ENCODE results near the gene USP53. TPM values are rescaled to one million over a fixed set of nuclear protein-coding genes. Genes with fewer than 3 reads are reported as not detected.
"Not testable (repeated sequence)": the region's sequence is repeated elsewhere in the genome, so short reads cannot be mapped to it uniquely, and the experiment has no call there.

The USP53 gene
- 11.6 TPM for polyA plus RNA-seq (2013, experiment 1 of 4)
- 13.0 TPM for polyA plus RNA-seq (2013, experiment 2 of 4)
- polyA plus RNA-seq (2013, experiment 3 of 4), result 10.5 TPM
- 10.5 TPM for polyA plus RNA-seq (2013, experiment 4 of 4)

- H3K27ac ChIP-seq (ENCODE audit: insufficient read depth, low read depth, low read length, poor library complexity, severe bottlenecking), result peak within 1 kb of the TSS; percentile 93
- H3K4me3 ChIP-seq (ENCODE audit: insufficient read depth, low read depth, low read length), result peak within 1 kb of the TSS; percentile 76
- peaks cover 3% of the 10 kb centered on the region for H3K27me3 ChIP-seq (ENCODE audit: control insufficient read depth, insufficient read depth, low read length, poor library complexity, severe bottlenecking)
- H3K9me3 ChIP-seq (ENCODE audit: control insufficient read depth, low read length), result no peaks in the 10 kb centered on the region
- H3K4me1 ChIP-seq (ENCODE audit: control insufficient read depth, insufficient read depth, low read length), result no peaks in the 10 kb centered on the region
- H3K36me3 ChIP-seq (ENCODE audit: control insufficient read depth, insufficient read depth, low read length), result no peaks in the 10 kb centered on the region
- WGBS, 2 experiments, result 0% methylated on average over 55 of the region's 55 CpGs
These were observed at the start of gene USP53 for GRCh38 chr4:119212234-119212963. Gene USP53 (plus strand): TSS chr4:119212713. CDS start chr4:119239760, 27,047 bp downstream.

- H3K4me1 ChIP-seq (ENCODE audit: control insufficient read depth, insufficient read depth, low read length), result no peaks in the 10 kb centered on the region
- H3K36me3 ChIP-seq (ENCODE audit: control insufficient read depth, insufficient read depth, low read length), result no peaks in the 10 kb centered on the region
- WGBS, 2 experiments, result 86 to 91% methylated on average over 1 of the region's 3 CpGs
- H3K9me3 ChIP-seq (ENCODE audit: control insufficient read depth, low read length), result no peaks in the 10 kb centered on the region
- H3K27me3 ChIP-seq (ENCODE audit: control insufficient read depth, insufficient read depth, low read length, poor library complexity, severe bottlenecking), result no peaks in the 10 kb centered on the region
- H3K27ac ChIP-seq (ENCODE audit: insufficient read depth, low read depth, low read length, poor library complexity, severe bottlenecking), result no peak overlapping the region
- no peak overlapping the region for H3K4me3 ChIP-seq (ENCODE audit: insufficient read depth, low read depth, low read length)
These were observed 46.7 kb upstream of the USP53 start for GRCh38 chr4:119165767-119166166.

GRCh38 chr4:119170195-119170594 is 42.3 kb upstream of the USP53 start:
- Histone ChIP-seq H3K9me3 (ENCODE audit: control insufficient read depth, low read length) (no peaks in the 10 kb centered on the region), H3K36me3 (ENCODE audit: control insufficient read depth, insufficient read depth, low read length) (no peaks in the 10 kb centered on the region), H3K27ac (ENCODE audit: insufficient read depth, low read depth, low read length, poor library complexity, severe bottlenecking) (no peak overlapping the region)

GRCh38 chr4:119172223-119172622 is 40.3 kb upstream of the USP53 start:
- no peaks in the 10 kb centered on the region for H3K9me3 ChIP-seq (ENCODE audit: control insufficient read depth, low read length)

More at GRCh38 chr4:119170195-119170594, 42.3 kb upstream of the USP53 start:
- H3K27me3 ChIP-seq (ENCODE audit: control insufficient read depth, insufficient read depth, low read length, poor library complexity, severe bottlenecking), result no peaks in the 10 kb centered on the region
- H3K4me3 ChIP-seq (ENCODE audit: insufficient read depth, low read depth, low read length), result no peak overlapping the region
- H3K4me1 ChIP-seq (ENCODE audit: control insufficient read depth, insufficient read depth, low read length), result no peaks in the 10 kb centered on the region

GRCh38 chr4:119173729-119174361 is 38.7 kb upstream of the USP53 start:
- H3K9me3 ChIP-seq (ENCODE audit: control insufficient read depth, low read length); H3K27me3 ChIP-seq (ENCODE audit: control insufficient read depth, insufficient read depth, low read length, poor library complexity, severe bottlenecking); H3K27ac ChIP-seq (ENCODE audit: insufficient read depth, low read depth, low read length, poor library complexity, severe bottlenecking); H3K36me3 ChIP-seq (ENCODE audit: control insufficient read depth, insufficient read depth, low read length); H3K4me3 ChIP-seq (ENCODE audit: insufficient read depth, low read depth, low read length); H3K4me1 ChIP-seq (ENCODE audit: control insufficient read depth, insufficient read depth, low read length): not testable (repeated sequence)
- 92 to 94% methylated on average over 30 of the region's 30 CpGs for WGBS, 2 experiments

More at GRCh38 chr4:119172223-119172622, 40.3 kb upstream of the USP53 start:
- Histone ChIP-seq H3K27me3 (ENCODE audit: control insufficient read depth, insufficient read depth, low read length, poor library complexity, severe bottlenecking) (no peaks in the 10 kb centered on the region), H3K36me3 (ENCODE audit: control insufficient read depth, insufficient read depth, low read length) (no peaks in the 10 kb centered on the region), H3K27ac (ENCODE audit: insufficient read depth, low read depth, low read length, poor library complexity, severe bottlenecking) (no peak overlapping the region), H3K4me1 (ENCODE audit: control insufficient read depth, insufficient read depth, low read length) (no peaks in the 10 kb centered on the region), H3K4me3 (ENCODE audit: insufficient read depth, low read depth, low read length) (no peak overlapping the region)
- 91 to 95% methylated on average over 7 of the region's 7 CpGs for WGBS, 2 experiments

GRCh38 chr4:119179011-119179410 is 33.5 kb upstream of the USP53 start:
- no peaks in the 10 kb centered on the region for H3K27me3 ChIP-seq (ENCODE audit: control insufficient read depth, insufficient read depth, low read length, poor library complexity, severe bottlenecking)
- 91 to 95% methylated on average over 1 of the region's 1 CpG for WGBS, 2 experiments
- H3K27ac ChIP-seq (ENCODE audit: insufficient read depth, low read depth, low read length, poor library complexity, severe bottlenecking), result no peak overlapping the region
- H3K36me3 ChIP-seq (ENCODE audit: control insufficient read depth, insufficient read depth, low read length), result no peaks in the 10 kb centered on the region
- no peaks in the 10 kb centered on the region for H3K9me3 ChIP-seq (ENCODE audit: control insufficient read depth, low read length)
- H3K4me1 ChIP-seq (ENCODE audit: control insufficient read depth, insufficient read depth, low read length), result no peaks in the 10 kb centered on the region
- H3K4me3 ChIP-seq (ENCODE audit: insufficient read depth, low read depth, low read length), result no peak overlapping the region

- Histone ChIP-seq H3K4me3 (ENCODE audit: insufficient read depth, low read depth, low read length) (no peak overlapping the region), H3K27me3 (ENCODE audit: control insufficient read depth, insufficient read depth, low read length, poor library complexity, severe bottlenecking) (no peaks in the 10 kb centered on the region), H3K27ac (ENCODE audit: insufficient read depth, low read depth, low read length, poor library complexity, severe bottlenecking) (no peak overlapping the region), H3K4me1 (ENCODE audit: control insufficient read depth, insufficient read depth, low read length) (no peaks in the 10 kb centered on the region), H3K9me3 (ENCODE audit: control insufficient read depth, low read length) (no peaks in the 10 kb centered on the region), H3K36me3 (ENCODE audit: control insufficient read depth, insufficient read depth, low read length) (no peaks in the 10 kb centered on the region)
- 94 to 100% methylated on average over 1 to 2 of the region's 2 CpGs for WGBS, 2 experiments
These were observed 28.4 kb upstream of the USP53 start for GRCh38 chr4:119184128-119184527.

GRCh38 chr4:119189638-119190037 is 22.9 kb upstream of the USP53 start:
- H3K36me3 ChIP-seq (ENCODE audit: control insufficient read depth, insufficient read depth, low read length), result no peaks in the 10 kb centered on the region
- no peaks in the 10 kb centered on the region for H3K27me3 ChIP-seq (ENCODE audit: control insufficient read depth, insufficient read depth, low read length, poor library complexity, severe bottlenecking)
- H3K9me3 ChIP-seq (ENCODE audit: control insufficient read depth, low read length), result no peaks in the 10 kb centered on the region
- no peak overlapping the region for H3K27ac ChIP-seq (ENCODE audit: insufficient read depth, low read depth, low read length, poor library complexity, severe bottlenecking)
- H3K4me1 ChIP-seq (ENCODE audit: control insufficient read depth, insufficient read depth, low read length), result no peaks in the 10 kb centered on the region
- H3K4me3 ChIP-seq (ENCODE audit: insufficient read depth, low read depth, low read length), result no peak overlapping the region
- 80 to 85% methylated on average over 1 of the region's 1 CpG for WGBS, 2 experiments

- Histone ChIP-seq H3K4me3 (ENCODE audit: insufficient read depth, low read depth, low read length) (no peak overlapping the region), H3K9me3 (ENCODE audit: control insufficient read depth, low read length) (no peaks in the 10 kb centered on the region), H3K4me1 (ENCODE audit: control insufficient read depth, insufficient read depth, low read length) (no peaks in the 10 kb centered on the region), H3K27ac (ENCODE audit: insufficient read depth, low read depth, low read length, poor library complexity, severe bottlenecking) (no peak overlapping the region), H3K27me3 (ENCODE audit: control insufficient read depth, insufficient read depth, low read length, poor library complexity, severe bottlenecking) (no peaks in the 10 kb centered on the region), H3K36me3 (ENCODE audit: control insufficient read depth, insufficient read depth, low read length) (no peaks in the 10 kb centered on the region)
- WGBS, 2 experiments, result 78 to 92% methylated on average over 2 of the region's 2 CpGs
These were observed 22.2 kb upstream of the USP53 start for GRCh38 chr4:119190354-119190753.

- Histone ChIP-seq H3K4me3 (ENCODE audit: insufficient read depth, low read depth, low read length) (no peak overlapping the region), H3K4me1 (ENCODE audit: control insufficient read depth, insufficient read depth, low read length) (no peaks in the 10 kb centered on the region), H3K36me3 (ENCODE audit: control insufficient read depth, insufficient read depth, low read length) (no peaks in the 10 kb centered on the region), H3K27me3 (ENCODE audit: control insufficient read depth, insufficient read depth, low read length, poor library complexity, severe bottlenecking) (no peaks in the 10 kb centered on the region), H3K27ac (ENCODE audit: insufficient read depth, low read depth, low read length, poor library complexity, severe bottlenecking) (no peak overlapping the region), H3K9me3 (ENCODE audit: control insufficient read depth, low read length) (no peaks in the 10 kb centered on the region)
- WGBS, 2 experiments, result 90 to 93% methylated on average over 2 of the region's 3 CpGs
These were observed 21.0 kb upstream of the USP53 start for GRCh38 chr4:119191505-119191904.
